Bone marrow (tissue), 2 donors: ENCODE results near the gene PEPD.

Source experiments
- DNase-seq, 2 donors: peaks; one replicate each; lab custom pipeline; 2025; lab: John Stamatoyannopoulos, UW

PEPD gene

DNA sequence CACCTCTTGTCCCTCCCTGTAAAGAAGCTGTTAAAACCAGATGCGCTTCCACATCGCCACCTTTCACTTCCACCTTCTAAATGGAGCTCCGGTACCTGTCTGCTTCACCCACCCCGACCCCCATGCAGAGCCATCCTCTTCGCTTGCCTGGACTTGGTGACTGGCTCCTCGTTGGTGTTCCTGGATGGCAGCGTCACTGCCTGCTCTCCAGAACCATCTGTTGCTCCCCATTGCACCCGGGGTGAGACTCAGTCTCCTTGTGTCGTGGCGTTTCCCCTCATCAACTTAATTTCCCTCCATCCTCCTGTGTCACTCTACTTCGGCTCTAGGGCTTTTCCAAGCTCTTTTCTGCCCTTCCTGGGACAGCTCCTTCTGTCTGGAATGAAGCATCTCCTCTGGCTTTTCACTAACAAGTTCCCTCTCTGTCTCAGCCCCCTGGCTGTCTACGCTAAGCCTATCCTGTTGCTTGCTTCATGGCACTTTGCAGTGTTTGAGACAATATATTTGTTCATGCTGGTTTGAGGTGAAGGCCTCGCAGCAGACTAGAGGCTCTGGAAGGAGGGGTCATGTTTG, 137.8 kb downstream of the PEPD start:
- DNase-seq: no peak

DNA sequence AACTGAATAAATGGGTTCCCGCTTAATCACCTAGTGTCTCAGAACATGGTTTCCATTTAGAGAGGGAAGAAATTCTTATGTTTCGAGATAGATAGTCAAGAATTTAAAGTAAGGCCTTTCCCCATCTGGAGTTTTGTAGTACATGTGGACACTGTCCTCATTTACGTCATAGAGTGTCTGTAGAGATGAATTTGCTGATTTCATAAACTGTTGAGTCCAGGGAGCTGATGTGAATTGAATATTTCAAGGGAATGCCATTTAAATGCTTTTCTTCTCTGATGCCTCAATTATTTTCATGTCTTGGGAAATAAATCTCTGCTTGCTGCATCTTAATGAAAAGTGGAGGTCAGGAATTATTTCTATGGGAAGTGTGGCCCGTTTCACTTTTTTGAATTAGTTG, 138.6 kb downstream of the PEPD start:
- DNase-seq: no peak

DNA sequence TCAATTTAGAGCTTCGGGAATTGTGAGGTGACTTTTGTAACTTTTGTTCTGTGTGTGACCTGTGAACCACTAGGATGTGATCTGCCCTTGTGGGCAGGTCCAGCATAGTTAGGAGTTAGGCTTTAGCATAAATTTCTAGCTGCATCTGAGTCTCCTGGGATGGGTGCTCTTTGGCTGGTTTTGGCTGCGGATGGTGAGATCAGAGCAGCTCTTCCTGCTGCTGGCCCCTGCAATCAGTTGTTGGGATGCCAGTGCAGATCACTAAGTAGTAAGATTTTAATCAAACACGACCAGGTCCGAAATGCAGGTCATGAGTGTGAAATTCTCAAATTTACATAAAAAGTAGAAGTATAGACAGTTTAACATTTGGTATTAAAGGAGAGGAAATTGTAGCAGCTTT, 139.6 kb downstream of the PEPD start:
- DNase-seq: no peak

DNA sequence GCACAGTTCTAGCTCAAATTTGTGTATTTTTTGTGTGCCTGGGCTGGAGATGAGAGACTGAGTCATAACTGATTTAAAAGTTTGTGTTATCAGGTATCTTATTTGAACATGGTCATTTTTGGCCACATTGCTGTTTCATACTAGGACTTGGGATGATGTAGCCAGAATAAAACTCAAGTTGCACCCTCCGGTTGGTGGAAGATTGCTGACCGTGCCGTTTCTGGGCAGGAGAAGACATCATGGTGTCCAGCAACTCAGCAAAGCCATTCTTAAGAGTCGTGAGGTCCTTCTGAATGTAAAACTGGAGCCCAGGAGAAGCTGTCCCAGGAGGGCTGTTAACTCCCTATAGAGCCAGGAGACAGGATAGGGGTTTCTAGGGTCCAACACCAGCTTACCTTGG, 140.5 kb downstream of the PEPD start:
- no peak for DNase-seq

DNA sequence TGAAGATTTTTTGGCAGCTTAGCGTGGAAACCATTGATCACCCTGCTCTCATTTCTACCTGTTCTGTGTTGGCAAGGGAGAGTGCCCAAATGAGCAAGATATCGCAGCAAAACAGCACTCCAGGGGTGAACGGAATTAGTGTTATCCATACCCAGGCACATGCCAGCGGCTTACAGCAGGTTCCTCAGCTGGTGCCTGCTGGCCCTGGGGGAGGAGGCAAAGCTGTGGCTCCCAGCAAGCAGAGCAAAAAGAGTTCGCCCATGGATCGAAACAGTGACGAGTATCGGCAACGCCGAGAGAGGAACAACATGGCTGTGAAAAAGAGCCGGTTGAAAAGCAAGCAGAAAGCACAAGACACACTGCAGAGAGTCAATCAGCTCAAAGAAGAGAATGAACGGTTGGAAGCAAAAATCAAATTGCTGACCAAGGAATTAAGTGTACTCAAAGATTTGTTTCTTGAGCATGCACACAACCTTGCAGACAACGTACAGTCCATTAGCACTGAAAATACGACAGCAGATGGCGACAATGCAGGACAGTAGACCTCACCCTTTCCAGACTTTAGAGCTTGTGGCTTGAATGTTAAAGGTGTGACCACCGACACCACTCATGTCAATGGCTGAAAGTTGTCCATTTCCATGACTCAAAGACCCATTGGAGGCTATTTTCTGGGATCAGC, 142.3 kb downstream of the PEPD start:
- DNase-seq: no peak

DNA sequence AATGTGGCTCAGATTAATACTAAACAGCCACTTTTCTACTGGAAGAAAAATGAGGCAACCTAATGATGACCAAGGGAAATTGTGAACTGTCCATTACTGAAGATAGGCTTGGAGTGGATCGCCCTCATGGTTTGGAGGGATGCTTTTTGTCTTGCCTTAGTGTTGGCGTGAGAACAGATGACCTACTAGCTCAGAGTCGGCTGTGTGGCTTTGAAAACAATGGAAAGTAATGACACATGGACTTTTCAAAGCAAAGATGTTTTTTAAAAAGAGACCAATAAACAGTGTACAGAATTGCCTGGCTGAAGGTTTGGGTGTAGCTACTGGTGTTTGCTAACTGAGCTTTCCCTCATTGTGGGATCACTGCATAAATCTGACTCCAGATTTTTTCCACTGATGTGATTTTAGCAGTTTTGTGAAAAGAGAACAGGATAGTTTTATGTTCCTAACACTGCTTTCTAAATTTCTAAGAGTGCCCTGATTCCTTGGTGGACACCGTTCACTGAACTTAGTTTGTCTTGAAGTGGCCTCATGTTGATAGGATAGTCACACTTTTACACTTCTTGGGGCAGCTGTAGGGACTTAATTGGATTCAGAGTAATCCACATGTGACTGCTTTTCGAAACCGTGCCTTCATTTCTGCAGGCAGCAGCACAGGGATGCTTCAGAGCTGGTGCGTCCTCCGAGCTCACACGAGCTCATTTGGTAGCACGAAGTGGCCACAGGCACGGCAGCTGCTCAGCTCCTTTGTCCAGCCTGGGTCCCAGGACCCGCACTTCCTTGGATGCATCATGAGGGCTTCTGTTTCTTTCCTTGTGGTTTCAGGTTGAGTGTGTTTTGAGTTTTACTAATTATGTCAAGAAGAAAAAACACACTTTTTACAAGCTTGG, 143.8 kb downstream of the PEPD start:
- no peak for DNase-seq

DNA sequence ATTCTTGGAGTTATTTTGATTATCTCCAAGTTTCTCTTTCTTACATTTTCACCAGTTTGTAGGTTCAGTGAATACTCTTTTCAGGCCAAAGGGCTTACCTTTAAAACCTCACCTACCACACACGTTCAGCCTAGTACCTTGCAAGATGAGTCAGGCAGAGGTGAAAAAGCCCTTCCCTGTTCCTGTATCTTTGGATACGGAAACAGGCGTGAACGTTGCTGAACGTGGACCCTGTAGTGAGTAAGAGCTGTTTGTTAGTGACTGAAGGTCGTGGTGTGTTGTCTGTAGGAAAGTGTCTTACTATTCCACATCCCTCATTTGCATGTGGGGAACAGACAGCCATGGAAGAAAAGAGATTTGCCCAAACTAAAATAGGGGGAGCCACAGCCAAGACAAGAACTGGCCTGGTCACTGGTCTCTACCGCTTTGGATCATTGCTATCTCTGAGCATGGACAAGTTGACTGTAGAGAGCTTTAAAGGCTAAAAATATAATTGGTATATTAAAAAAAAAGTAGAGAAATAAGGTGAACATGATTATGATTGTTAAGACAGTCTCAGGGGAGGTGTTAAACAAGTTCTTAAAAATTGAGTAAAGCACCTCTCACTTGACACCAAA, 144.5 kb downstream of the PEPD start:
- no peak for DNase-seq

DNA sequence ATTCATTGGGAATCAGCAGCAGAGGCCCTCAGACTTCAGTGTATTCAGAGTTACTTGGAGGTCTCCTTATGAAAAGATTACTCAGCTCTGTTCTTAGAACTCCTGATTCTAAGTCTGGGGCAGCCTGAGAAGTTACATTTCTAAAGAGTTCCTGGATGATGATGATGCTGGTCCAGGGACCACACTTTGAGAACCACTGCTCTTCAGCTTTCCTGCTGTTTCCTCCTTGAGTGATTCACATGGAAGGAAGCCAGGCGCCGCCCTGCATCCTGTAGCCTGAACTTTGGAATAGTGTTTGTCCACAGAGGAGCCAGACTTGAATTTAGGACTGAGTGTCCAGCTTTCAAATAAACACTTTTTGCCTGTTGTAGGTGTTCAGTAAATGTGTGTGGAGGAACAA, 145.2 kb downstream of the PEPD start:
- no peak for DNase-seq

DNA sequence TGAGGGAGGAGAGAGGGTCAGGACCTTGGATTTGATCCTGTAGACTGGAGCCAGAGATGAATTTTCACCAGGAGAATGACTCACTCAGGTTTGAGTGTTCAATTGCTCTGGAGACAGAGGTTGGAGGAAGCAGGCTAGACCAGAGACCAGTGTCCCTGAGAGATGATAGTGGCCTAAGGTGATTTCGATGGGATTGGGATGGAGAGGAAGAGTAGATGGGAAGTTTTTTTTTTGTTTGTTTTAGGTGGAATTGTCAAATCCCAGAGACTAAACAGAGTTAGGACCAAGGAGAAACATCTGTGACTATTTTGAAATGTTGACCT, 145.8 kb downstream of the PEPD start:
- DNase-seq: no peak

DNA sequence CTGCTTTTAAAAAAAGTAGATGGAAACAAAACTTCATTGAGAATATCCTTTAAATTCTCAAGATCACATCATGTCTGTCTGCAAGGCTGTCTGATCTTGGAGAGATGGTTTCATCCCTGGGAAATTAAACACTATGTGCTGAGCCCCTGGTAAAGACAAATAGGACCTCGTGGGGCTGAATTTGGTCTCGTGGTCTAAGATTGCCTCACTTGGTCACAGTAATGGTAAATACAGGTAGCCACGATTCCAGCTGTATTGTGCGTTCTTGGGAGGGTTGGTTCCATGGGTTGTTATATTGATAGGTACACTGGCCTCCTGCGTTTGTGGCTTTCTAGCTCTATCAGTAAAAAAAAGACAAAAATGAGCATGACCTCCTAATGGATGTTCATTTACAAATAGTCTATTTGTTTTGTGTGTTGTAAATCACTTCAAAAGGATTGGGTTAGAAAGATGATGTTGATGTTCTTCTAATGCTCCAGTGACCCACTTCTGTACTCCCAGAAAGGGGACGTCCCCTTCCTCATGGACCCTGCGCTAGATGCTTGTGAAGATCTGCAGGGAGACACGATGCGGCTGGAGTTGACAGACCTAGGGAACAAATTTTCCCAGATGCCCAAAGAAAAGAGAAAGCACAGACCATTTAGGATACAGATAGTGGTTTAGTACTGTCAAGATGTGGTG, 146.3 kb downstream of the PEPD start:
- no peak for DNase-seq

DNA sequence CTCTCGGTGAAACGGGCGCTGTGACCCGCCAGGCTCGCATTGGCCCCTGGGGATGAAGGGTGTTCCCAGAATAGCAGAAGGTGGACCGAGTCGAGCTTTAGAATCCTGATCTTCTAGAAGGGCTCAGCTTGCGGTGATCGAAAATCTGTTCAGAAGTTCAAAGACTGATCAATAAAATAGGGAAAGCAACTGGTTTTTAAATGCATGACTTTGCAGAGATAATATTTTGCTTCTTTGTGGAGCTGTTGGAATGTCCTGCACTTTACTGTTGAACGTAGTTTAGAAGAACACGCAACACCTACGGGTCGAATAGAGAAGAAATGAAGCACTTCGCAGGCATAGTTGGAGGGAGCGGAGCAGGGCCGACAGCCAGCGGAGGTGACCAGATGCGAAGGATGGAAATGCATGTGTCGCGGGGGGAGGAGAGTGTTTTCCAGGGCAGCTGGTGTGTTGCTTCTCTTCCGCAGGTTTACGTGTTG, 147.3 kb downstream of the PEPD start:
- no peak for DNase-seq

DNA sequence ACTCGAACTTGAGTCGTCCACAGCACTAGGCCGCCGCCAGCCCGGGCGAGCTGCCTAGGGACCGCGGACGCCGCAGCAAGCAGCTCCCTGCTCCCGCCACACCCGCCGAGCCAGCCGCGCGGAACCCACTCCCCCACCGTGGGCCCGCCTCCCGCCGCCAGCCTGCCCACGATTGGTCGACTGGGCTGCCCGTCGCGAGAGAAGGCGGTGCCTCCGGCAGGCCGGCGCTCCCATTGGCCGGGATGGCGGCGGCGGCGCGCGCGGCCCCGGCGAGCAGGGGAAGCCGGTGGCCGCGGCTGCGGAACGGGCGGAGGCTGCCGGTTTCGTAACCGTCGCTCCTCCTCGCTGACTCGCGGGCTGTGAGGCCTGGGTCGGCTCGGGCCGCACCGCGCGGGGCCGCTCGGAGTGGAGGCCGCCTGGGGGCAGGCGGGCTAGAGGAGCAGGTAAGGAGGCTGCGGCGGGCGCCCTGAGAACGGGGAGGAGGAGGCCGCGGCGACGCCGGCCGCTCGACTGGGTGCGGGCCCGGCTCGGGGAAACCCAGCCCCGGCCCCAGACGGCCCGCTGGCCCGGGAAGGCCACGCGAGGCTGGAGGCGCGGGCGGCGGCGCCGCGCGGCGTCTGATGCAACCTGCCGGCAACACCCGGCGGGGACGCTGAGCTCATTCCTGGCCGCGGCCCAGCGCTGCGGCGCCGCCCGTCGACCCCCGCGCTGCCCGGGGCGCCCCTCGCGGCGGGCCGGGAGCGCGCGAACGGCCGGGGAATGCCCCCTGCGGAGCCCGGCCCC, 147.9 kb downstream of the PEPD start, which contains the start of gene CEBPG:
CEBPG (plus strand) TSS at position 257 of the 783 bp plus-strand sequence. CDS start 5,531 bp downstream, outside the sequence.
- DNase-seq: peak; percentile 61 to 89

DNA sequence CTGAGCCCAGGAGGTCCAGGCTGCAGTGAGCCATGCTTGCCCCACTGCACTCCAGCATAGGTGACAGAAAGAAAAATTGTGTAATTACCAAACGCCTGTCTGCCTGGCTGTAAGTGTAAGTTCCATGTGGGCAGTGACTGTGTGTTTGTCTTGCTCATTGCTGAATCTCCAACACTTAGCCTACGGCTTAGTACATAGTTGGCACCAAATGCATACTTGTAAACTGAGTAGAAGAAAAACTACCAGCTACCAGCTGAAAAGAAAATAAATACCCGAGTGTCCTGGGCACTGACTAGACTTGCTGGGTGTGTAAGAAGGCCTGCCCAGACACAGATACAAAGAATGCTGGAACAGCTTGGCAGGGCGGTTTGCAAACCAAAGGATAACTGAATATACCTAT, 150.8 kb downstream of the PEPD start:
- no peak for DNase-seq

DNA sequence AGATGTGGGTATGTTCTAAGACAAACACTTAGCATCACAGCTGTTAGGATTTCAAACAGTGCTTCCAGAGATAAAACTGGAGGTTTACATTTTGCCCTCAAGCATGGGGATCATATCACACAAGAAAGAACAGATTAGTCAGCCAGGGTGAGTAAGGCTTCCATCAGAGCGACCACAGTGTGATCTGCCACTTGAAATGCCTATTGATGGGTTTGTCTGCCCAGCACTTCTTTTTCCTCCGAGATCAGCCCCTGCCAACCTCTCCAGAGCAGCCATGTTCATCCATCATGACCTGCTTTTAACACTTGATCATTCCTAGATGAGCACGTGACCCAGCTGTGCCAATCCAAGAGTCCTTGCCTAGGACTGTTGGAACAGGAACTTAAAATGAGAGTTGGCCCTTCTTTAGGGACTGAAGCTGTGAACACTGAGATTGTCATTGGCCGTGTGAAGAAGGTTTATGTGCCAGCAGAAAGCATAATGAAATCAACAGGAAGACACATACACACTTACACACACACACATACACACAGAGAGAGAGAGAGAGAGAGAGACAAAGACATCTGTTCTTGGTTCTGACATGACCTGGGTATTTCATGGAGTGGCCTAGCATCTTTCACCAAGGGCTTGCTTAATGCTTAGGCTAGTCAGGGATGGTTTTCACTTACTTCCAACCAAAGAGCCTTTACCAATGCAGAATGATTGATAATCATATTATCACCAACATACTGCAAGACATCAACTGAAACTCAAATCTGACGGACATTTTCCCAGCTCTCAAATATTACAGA, 153.3 kb downstream of the PEPD start:
- DNase-seq: no peak

DNA sequence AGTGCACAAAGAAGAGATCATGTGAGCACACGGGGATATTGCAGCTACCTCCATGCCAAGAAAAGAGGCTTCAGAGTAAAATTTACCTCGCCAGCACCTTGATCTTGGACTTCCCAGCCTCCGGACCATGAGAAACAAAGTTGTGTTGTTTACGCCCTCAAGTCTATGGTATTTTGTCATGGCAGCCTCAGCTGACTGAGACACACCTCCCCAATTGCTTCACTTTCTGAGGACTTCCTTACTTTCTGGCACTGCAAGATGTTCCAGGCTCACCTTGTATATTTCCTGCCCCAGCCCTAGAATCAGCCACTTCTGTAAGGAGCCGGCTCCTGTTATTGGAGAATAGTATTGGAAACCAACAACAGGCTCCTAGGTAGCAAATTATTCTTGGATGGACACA, 154.7 kb downstream of the PEPD start:
- no peak for DNase-seq

DNA sequence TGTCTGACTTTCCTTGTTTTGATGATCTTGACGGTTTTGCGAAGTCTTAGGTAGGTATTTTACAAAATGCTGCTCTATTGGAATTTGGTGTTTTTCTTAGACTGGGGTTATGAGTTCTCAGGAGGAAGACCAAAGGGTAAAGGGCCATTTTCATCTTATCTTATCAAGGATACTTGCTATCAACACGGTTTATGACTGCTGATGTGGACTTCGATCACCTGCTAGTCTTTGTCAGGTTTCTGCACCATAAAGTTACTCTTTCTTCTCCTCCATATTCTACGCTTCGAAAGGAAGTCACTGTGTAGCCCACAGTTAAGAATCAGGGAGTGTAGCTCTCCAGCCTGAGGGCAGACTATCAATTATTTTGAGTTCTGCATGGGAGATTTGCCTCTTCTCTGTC, 155.5 kb downstream of the PEPD start:
- no peak for DNase-seq

DNA sequence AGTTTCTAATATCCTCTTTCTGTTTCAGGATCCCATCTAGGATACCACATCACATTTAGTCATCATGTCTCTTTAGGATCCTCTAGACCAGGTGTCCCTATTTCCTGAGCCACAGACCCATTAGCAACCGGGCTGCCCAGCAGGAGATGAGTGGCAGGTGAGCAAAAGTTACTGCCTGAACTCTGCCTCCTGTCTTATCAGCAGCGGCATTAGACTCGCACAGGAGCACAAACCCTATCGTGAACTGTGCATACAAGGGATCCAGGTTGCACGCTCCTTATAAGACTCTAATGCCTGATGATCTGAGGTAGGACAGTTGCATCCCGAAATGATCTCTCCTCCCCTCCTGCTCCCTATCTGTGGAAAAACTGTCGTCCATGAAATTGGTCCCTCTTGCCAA, 155.9 kb downstream of the PEPD start:
- no peak for DNase-seq

DNA sequence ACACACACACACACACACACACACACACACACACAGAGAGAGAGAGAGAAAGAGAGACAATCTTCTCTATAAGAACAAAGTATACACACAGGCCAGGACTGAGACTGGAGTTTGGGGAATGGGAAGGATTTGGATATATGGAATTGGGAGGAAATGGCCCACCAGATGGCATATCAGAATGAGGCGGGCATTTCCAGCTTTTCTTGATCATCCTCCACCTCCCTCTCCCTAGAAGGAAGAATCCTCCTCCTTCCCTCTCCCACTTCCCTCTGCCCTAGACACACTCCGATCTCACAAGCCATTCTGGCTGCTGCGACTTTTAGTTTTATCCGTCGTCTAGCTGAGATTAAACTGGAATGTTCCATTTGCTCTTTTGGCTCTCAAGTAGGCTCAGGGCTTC, 158.1 kb downstream of the PEPD start:
- DNase-seq: no peak

DNA sequence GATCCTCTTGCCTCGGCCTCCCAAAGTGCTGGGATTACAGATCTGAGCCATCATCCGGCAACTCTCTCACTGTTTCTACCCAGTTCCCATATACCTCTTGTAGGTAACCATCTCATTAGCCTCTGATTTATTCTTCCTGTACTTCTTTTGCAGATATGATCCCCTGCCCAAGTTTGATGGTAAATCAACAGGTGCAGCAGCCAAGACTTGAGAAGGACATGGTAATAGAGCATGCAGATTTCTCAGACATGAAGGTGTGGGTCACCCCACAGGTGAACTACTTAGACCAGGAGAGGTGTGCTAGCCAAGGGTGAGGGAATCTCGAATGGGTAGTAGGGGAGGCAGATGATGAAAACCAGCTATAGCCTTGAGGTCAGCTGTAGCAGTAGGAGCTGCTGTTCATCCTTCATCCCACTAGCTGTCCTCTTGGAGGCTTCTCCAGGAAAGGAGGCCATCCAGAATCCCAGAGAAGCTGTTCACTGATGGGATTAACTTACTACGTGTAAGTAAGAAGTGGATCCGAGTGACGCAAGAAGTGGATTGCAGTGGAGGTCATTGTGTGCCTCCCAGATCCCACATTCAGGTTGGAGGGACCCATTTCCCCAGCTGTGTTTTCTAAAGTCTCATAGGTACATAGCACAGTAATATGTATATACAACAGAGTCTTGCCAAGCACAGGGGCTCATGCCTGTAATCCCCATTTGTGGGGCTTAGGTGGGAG, 158.9 kb downstream of the PEPD start:
- DNase-seq: no peak

DNA sequence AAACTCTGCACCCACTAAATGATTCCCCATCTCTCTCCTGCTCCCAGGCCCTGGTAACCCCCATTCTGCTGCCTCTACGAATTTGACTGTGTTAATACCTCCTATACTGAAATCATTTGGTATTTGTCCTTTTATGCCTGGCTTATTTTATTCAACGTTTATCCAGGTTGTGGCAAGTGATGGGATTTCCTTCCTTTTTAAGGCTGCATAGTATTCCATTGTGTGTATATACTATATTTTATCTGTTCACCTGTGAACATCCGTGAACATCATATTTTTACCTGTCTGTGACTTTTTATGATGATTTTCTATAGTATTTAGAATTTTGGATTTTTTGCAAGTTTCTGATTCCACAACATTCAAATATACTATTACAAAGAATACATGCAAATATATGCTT, 162.0 kb downstream of the PEPD start:
- DNase-seq: no peak
